ENCODE results near the gene AMPD3.

- no peak for TF ChIP-seq POLR2AphosphoS5 (IDR thresholded peaks at IDR 0.05)
- no peak for TF ChIP-seq CTCF (IDR thresholded peaks at IDR 0.05)
- TF ChIP-seq POLR2A (IDR thresholded peaks at IDR 0.05; ENCODE audit: low read depth): no peak
Measured at GRCh38 chr11:10550503-10551289, 95.6 kb downstream of the AMPD3 start.
